Endothelial cell of umbilical vein (primary cell): Measurements from ENCODE around the gene HNMT. TPM values are rescaled to one million over a fixed set of nuclear protein-coding genes. Genes with fewer than 3 reads are reported as not detected.

Source experiments
- BruUV-seq: library from RNA; stranded (reverse); fragments of 400-500 nt; replicated peaks from 2 replicates; lab custom pipeline; 2021; lab: Mats Ljungman, UMichigan
- CTCF ChIA-PET: fragments of 300-600, 350-600 bp; sonication (Branson Sonifier 250); formaldehyde crosslinking; loops from one replicate; lab custom pipeline; 2021; ENCODE audit warnings: antibody characterized with exemption, inconsistent platforms; lab: Charles Lee
- POLR2A ChIA-PET: fragments of 300-600, 350-600 bp; sonication (Branson Sonifier 250); formaldehyde crosslinking; loops from one replicate; lab custom pipeline; 2021; ENCODE audit warnings: antibody characterized with exemption, inconsistent platforms; lab: Charles Lee
- DNase-seq: peaks from one replicate; pipeline ENCODE4 v3.0.0-alpha.2; 2011; ENCODE audit warnings: low read depth, low spot score
- FAIRE-seq: peaks from 2 replicates; lab custom pipeline; 2011; peaks lifted over from hg19 to GRCh38; lab: Jason Lieb, UNC
- H2AFZ ChIP-seq: 2 replicates; pipeline ENCODE4 v1.6.0; 2012; ENCODE audit warnings: low read depth, low read length, control low read depth, inconsistent platforms
- H3K27ac ChIP-seq: 2 replicates; pipeline ENCODE4 v1.5.1; 2011; ENCODE audit warnings: low read depth, mild to moderate bottlenecking, control low read depth, low read length, moderate library complexity; ENCODE audit not compliant: insufficient read depth
- H3K27me3 ChIP-seq, 2 experiments: 2 replicates each; pipeline versions ENCODE4 v1.6.0 to v1.6.1; 2011; ENCODE audit warnings: low read length in 2 of 2, mixed read lengths in 1 of 2; ENCODE audit not compliant: control insufficient read depth in 2 of 2, insufficient read depth in 2 of 2
- H3K36me3 ChIP-seq, 2 experiments: 2 replicates in 1 of 2; 3 replicates in 1 of 2; pipeline ENCODE4 v1.5.1; 2011; ENCODE audit warnings: low read length in 2 of 2, mild to moderate bottlenecking in 1 of 2, moderate library complexity in 1 of 2; ENCODE audit not compliant: control insufficient read depth in 2 of 2, insufficient read depth in 2 of 2; ENCODE audit errors: extremely low read depth in 1 of 2
- H3K4me1 ChIP-seq: 3 replicates; pipeline ENCODE4 v1.5.1; 2011; ENCODE audit warnings: mild to moderate bottlenecking, low read length; ENCODE audit not compliant: control insufficient read depth, insufficient read depth; ENCODE audit errors: extremely low read depth
- H3K4me2 ChIP-seq: 2 replicates; pipeline ENCODE4 v1.6.1; 2011; ENCODE audit warnings: low read length, control low read depth, mixed read lengths; ENCODE audit not compliant: insufficient read depth
- H3K4me3 ChIP-seq, 3 experiments: fragments of 200-600 bp in 1 of 3; sonication (generic), shearing (Covaris generic) in 1 of 3; replicated peaks in 1 of 3; 2 replicates each; pipeline ENCODE4 v1.5.1; 2011 to 2016; ENCODE audit warnings: control low read depth in 3 of 3, low read length in 3 of 3, mild to moderate bottlenecking in 2 of 3, inconsistent platforms in 1 of 3, low read depth in 1 of 3, moderate library complexity in 1 of 3; ENCODE audit not compliant: insufficient read depth in 1 of 3
- H3K79me2 ChIP-seq: 2 replicates; pipeline ENCODE4 v1.6.0; 2012; ENCODE audit warnings: low read length, inconsistent platforms; ENCODE audit not compliant: control insufficient read depth, insufficient read depth
- H3K9ac ChIP-seq: replicated peaks from 2 replicates; pipeline ENCODE3; 2011; ENCODE audit warnings: low read length, control low read depth; ENCODE audit not compliant: insufficient read depth; ENCODE audit errors: extremely low read depth
- H3K9me1 ChIP-seq: replicated peaks from 3 replicates; pipeline ENCODE4 v1.6.0; 2011; ENCODE audit warnings: mild to moderate bottlenecking, low read length; ENCODE audit not compliant: control insufficient read depth, insufficient read depth; ENCODE audit errors: extremely low read depth
- H3K9me3 ChIP-seq: replicated peaks from 2 replicates; pipeline ENCODE4 v1.5.1; 2012; ENCODE audit warnings: low read length, inconsistent platforms; ENCODE audit not compliant: control insufficient read depth, insufficient read depth
- H4K20me1 ChIP-seq: replicated peaks from 2 replicates; pipeline ENCODE3; 2011; ENCODE audit warnings: mild to moderate bottlenecking, low read length; ENCODE audit not compliant: control insufficient read depth, insufficient read depth; ENCODE audit errors: extremely low read depth
- CTCF ChIP-seq, 2 donors: IDR thresholded peaks; 1 replicate in 1 of 2; 2 replicates in 1 of 2; pipeline ENCODE4 v1.5.1; 2011; ENCODE audit warnings: low read length in 2 of 2, mild to moderate bottlenecking in 2 of 2, moderate library complexity in 2 of 2, control low read depth in 1 of 2, inconsistent platforms in 1 of 2, low read depth in 1 of 2; ENCODE audit not compliant: insufficient read depth in 1 of 2; ENCODE audit errors: extremely low read depth in 1 of 2
- EZH2 ChIP-seq: IDR thresholded peaks from 2 replicates; pipeline ENCODE4 v1.6.1; 2012; ENCODE audit warnings: borderline replicate concordance, low read depth, mild to moderate bottlenecking, moderate library complexity, low read length, inconsistent platforms; ENCODE audit not compliant: severe bottlenecking
- FOS ChIP-seq: IDR thresholded peaks from 2 replicates; pipeline ENCODE4 v1.6.1; 2011; ENCODE audit warnings: mild to moderate bottlenecking, low read length, moderate library complexity, borderline replicate concordance; ENCODE audit not compliant: insufficient read depth
- GATA2 ChIP-seq: IDR thresholded peaks from 2 replicates; pipeline ENCODE4 v1.7.0; 2011; ENCODE audit warnings: low read depth, mild to moderate bottlenecking, moderate library complexity, mixed read lengths, low read length; ENCODE audit not compliant: insufficient read length, insufficient read depth
- JUN ChIP-seq: IDR thresholded peaks from 2 replicates; pipeline ENCODE4 v1.6.1; 2011; ENCODE audit warnings: borderline replicate concordance, low read depth; ENCODE audit not compliant: insufficient read length, insufficient read depth
- MAX ChIP-seq: IDR thresholded peaks from 2 replicates; pipeline ENCODE4 v1.6.1; 2011; ENCODE audit not compliant: insufficient read depth, insufficient read length
- MYC ChIP-seq: IDR thresholded peaks from one replicate; pipeline ENCODE4 v1.6.1; 2011; ENCODE audit warnings: mild to moderate bottlenecking, low read depth, low read length
- POLR2A ChIP-seq: IDR thresholded peaks from 2 replicates; pipeline ENCODE4 v1.6.1; 2012; ENCODE audit warnings: low read depth, mild to moderate bottlenecking, control low read depth, low read length
- POLR2AphosphoS5 ChIP-seq: IDR thresholded peaks from 2 replicates; pipeline ENCODE4 v1.6.1; 2012; ENCODE audit warnings: low read depth, mild to moderate bottlenecking, control low read depth, low read length, moderate library complexity; ENCODE audit not compliant: insufficient read depth
- dilution Hi-C: fragments of 300-500 bp; cut with MboI; formaldehyde crosslinking; loops from one replicate; pipeline ENCODE4 v1.15.0; 2019; ENCODE audit warnings: low sequenced_read_pairs; ENCODE audit not compliant: extremely low pct_ligation_motif_present
- intact Hi-C: fragments of 100-400 bp; cut with micrococcal nuclease; formaldehyde crosslinking; loops from one replicate; pipeline ENCODE4 v1.10.0; 2022
- polyA plus RNA-seq, 4 experiments: library from polyadenylated mRNA; depleted of rRNA in 3 of 4; stranded (reverse) in 3 of 4; unstranded in 1 of 4; fragments of >200 nt; gene quantifications; 2 replicates each; pipeline versions ENCODE4 v1.2.1 to v1.2.3, GENCODE V29; 2011 to 2012; ENCODE audit warnings: missing spikeins in 1 of 4
- total RNA-seq: library from RNA; stranded (reverse); gene quantifications from 2 replicates; pipeline ENCODE4 v1.2.3, GENCODE V29; 2021

The HNMT gene
- total and polyA plus RNA-seq, 2 donors (not counting 3 experiments of a cell fraction or from before 2014, with no cell fraction given) = 8.6 to 16.9 TPM

GRCh38 chr2:138003411-138003810, 39.1 kb downstream of the HNMT start:
- Histone ChIP-seq H3K4me2 (no peak overlapping the region), H3K9ac (no peak overlapping the region), H3K9me3 (no peaks in the 10 kb centered on the region), H3K36me3 (no peaks in the 10 kb centered on the region), H4K20me1 (no peaks in the 10 kb centered on the region), H3K27me3 (no peaks in the 10 kb centered on the region), H3K79me2 (no peaks in the 10 kb centered on the region), H3K4me1 (no peaks in the 10 kb centered on the region), H3K4me3 (no peak overlapping the region), H3K9me1 (no peaks in the 10 kb centered on the region), H3K27ac (no peak overlapping the region), H2AFZ (no peak overlapping the region)
- TF ChIP-seq CTCF (IDR thresholded peaks at IDR 0.05; ENCODE audit: extremely low read depth in 1 of 2, insufficient read depth in 1 of 2, low read depth in 1 of 2, low read length in 2 of 2) (no peak), JUN (no peak), MYC (no peak), EZH2 (no peak), FOS (no peak), MAX (no peak), POLR2AphosphoS5 (no peak), POLR2A (no peak), GATA2 (no peak)
- ChIA-PET CTCF (no interaction called here), POLR2A (no interaction called here)
- FAIRE-seq = no peak
- no TSS peak for BruUV-seq
- DNase-seq = no peak
- dilution Hi-C loops = no loop called here
- intact Hi-C loops = no loop called here
